ENCODE data around the gene AGBL1.

DNA sequence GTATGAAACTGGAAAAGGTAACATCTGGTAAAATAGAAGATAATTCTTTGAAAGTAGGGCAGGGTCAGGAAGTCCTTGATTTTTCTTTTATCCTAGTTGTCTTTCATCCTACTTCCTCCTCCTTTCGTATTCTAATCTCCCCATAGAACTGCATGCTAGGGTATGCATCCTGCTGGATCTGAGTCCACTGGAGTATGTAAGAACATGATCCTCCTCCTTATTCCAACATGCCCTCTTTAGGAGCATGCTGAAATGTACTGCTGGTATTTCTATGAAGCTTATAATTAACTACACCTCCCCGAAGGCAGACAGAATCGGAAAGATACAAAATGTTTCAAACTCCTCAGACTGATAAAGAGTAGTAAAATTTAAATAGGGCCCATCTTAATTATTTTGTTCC lies 493.8 kb downstream of the AGBL1 start:
- no peak for TF ChIP-seq EZH2 (IDR thresholded peaks at IDR 0.05; ENCODE audit: insufficient read depth, poor library complexity, severe bottlenecking)
- TF ChIP-seq EZH2phosphoT487 (IDR thresholded peaks at IDR 0.05; ENCODE audit: insufficient read depth, low read depth), result no peak

Data from GM23248 (cell line).